Ishikawa (cell line): ENCODE measurements around the gene RPL36.

Experiments
- CEBPB ChIP-seq: IDR thresholded peaks from 2 replicates; pipeline ENCODE4 v1.6.1; 2012
- CREB1 ChIP-seq: IDR thresholded peaks from 2 replicates; pipeline ENCODE4 v1.6.1; 2012; ENCODE audit warnings: low read depth
- EGR1 ChIP-seq: IDR thresholded peaks from 2 replicates; pipeline ENCODE4 v1.6.1; 2012
- NFIC ChIP-seq: IDR thresholded peaks from 2 replicates; pipeline ENCODE4 v1.6.1; 2012
- RAD21 ChIP-seq: IDR thresholded peaks from 2 replicates; pipeline ENCODE4 v1.6.1; 2012; ENCODE audit warnings: low read depth
- TAF1 ChIP-seq: IDR thresholded peaks from 2 replicates; pipeline ENCODE4 v1.6.1; 2012; ENCODE audit warnings: low read depth, mild to moderate bottlenecking
- USF1 ChIP-seq: IDR thresholded peaks from 2 replicates; pipeline ENCODE4 v1.6.1; 2012
- ZBTB7A ChIP-seq: IDR thresholded peaks from 2 replicates; pipeline ENCODE4 v1.6.1; 2012; ENCODE audit warnings: low read depth
- TF ChIP-seq, protein P1 (sequence below): IDR thresholded peaks from 2 replicates; pipeline ENCODE4 v1.6.1; 2012; ENCODE audit warnings: low read depth, mild to moderate bottlenecking
- TF ChIP-seq, protein P2 (sequence below): IDR thresholded peaks from 2 replicates; pipeline ENCODE4 v1.6.1; 2012

DNA sequence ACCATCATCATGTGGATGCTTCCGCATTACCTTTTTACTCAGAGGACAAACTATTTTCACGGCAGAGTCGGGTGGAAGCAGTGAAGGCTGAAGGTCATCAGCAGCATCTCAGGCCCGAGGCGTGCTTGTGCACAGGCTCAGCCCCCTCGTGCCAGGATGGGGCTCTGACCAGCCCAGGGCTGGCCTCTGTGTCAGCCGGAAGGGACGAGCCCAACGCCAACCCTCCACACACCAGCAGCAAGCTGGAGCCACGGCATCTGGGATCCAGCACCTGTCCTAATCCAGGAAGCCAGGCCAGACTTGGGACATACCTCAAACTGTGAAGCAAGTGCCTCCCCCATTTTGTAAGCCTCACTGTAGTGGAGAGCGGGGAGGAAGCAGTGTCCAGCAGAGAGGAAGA, 20.9 kb upstream of the RPL36 start:
- TF ChIP-seq RAD21 = no peak
- TF ChIP-seq, protein P1, sequence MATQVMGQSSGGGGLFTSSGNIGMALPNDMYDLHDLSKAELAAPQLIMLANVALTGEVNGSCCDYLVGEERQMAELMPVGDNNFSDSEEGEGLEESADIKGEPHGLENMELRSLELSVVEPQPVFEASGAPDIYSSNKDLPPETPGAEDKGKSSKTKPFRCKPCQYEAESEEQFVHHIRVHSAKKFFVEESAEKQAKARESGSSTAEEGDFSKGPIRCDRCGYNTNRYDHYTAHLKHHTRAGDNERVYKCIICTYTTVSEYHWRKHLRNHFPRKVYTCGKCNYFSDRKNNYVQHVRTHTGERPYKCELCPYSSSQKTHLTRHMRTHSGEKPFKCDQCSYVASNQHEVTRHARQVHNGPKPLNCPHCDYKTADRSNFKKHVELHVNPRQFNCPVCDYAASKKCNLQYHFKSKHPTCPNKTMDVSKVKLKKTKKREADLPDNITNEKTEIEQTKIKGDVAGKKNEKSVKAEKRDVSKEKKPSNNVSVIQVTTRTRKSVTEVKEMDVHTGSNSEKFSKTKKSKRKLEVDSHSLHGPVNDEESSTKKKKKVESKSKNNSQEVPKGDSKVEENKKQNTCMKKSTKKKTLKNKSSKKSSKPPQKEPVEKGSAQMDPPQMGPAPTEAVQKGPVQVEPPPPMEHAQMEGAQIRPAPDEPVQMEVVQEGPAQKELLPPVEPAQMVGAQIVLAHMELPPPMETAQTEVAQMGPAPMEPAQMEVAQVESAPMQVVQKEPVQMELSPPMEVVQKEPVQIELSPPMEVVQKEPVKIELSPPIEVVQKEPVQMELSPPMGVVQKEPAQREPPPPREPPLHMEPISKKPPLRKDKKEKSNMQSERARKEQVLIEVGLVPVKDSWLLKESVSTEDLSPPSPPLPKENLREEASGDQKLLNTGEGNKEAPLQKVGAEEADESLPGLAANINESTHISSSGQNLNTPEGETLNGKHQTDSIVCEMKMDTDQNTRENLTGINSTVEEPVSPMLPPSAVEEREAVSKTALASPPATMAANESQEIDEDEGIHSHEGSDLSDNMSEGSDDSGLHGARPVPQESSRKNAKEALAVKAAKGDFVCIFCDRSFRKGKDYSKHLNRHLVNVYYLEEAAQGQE = no peak
- no peak for TF ChIP-seq ZBTB7A
- no peak for TF ChIP-seq TAF1
- TF ChIP-seq NFIC = no peak
- no peak for TF ChIP-seq CEBPB
- TF ChIP-seq USF1 = no peak
- TF ChIP-seq, protein P2, sequence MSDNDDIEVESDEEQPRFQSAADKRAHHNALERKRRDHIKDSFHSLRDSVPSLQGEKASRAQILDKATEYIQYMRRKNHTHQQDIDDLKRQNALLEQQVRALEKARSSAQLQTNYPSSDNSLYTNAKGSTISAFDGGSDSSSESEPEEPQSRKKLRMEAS = no peak
- no peak for TF ChIP-seq EGR1
- TF ChIP-seq CREB1 = no peak
